ENCODE results near the gene DAPK3.

DNA sequence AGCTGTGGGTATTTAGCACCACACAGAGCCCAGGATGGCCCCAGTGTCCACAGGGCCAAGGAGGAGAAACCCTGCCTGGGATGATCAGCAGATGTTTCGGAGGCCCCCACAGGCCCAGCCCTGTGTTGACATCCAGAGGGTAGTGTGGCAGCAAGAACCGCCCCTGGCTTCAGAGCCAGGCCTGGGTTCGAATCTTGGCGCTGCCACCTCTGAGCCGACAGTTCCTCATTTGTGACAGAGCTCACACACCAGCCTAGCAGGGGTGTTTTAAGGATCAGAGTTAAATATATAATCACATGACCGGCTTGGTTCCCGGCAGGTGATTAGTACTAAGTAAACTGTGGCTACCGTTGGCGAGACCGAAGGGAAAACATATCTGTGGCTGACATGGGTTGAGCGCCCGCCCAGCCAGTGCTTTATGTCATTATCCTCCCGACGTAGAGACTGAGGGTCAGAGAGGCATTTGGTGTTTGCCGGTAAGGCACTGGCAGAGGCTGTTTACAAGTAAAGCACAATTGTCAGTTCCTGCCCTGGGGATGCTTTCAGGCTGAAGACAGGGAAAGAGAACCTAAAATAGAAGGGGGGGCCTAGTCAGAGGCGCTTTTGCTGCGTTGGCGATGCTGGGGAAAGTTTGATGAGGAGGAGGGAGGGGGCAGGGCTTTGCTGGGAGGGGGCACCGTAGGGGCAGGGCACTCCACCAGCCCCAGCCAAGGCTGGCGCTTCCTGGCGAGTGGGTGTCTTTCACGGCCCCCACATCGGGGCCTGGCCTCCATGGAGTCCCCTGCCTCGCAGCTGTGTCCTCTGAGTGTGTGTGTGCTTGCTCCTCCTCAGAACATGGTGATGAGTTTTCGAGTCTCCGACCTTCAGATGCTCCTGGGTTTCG is 41.4 kb upstream of the DAPK3 start:
- TF ChIP-seq, protein P1, sequence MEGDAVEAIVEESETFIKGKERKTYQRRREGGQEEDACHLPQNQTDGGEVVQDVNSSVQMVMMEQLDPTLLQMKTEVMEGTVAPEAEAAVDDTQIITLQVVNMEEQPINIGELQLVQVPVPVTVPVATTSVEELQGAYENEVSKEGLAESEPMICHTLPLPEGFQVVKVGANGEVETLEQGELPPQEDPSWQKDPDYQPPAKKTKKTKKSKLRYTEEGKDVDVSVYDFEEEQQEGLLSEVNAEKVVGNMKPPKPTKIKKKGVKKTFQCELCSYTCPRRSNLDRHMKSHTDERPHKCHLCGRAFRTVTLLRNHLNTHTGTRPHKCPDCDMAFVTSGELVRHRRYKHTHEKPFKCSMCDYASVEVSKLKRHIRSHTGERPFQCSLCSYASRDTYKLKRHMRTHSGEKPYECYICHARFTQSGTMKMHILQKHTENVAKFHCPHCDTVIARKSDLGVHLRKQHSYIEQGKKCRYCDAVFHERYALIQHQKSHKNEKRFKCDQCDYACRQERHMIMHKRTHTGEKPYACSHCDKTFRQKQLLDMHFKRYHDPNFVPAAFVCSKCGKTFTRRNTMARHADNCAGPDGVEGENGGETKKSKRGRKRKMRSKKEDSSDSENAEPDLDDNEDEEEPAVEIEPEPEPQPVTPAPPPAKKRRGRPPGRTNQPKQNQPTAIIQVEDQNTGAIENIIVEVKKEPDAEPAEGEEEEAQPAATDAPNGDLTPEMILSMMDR (IDR thresholded peaks at IDR 0.05), result no peak
- TF ChIP-seq POLR2A (IDR thresholded peaks at IDR 0.05), result no peak
